HL-60 (cell line): ENCODE measurements around the gene STXBP3.

Source experiments
- CTCF ChIP-seq: IDR thresholded peaks from one replicate; pipeline ENCODE4 v1.5.1; 2011; ENCODE audit warnings: low read length, control low read depth, inconsistent platforms; ENCODE audit not compliant: insufficient read depth
- GABPA ChIP-seq: IDR thresholded peaks from 2 replicates; pipeline ENCODE4 v1.6.1; 2012; ENCODE audit warnings: low read depth
- POLR2AphosphoS5 ChIP-seq: IDR thresholded peaks from 2 replicates; pipeline ENCODE4 v1.6.1; 2012; ENCODE audit warnings: low read depth
- REST ChIP-seq: IDR thresholded peaks from 2 replicates; pipeline ENCODE4 v1.6.1; 2012; ENCODE audit warnings: low read depth; ENCODE audit not compliant: insufficient replicate concordance

DNA sequence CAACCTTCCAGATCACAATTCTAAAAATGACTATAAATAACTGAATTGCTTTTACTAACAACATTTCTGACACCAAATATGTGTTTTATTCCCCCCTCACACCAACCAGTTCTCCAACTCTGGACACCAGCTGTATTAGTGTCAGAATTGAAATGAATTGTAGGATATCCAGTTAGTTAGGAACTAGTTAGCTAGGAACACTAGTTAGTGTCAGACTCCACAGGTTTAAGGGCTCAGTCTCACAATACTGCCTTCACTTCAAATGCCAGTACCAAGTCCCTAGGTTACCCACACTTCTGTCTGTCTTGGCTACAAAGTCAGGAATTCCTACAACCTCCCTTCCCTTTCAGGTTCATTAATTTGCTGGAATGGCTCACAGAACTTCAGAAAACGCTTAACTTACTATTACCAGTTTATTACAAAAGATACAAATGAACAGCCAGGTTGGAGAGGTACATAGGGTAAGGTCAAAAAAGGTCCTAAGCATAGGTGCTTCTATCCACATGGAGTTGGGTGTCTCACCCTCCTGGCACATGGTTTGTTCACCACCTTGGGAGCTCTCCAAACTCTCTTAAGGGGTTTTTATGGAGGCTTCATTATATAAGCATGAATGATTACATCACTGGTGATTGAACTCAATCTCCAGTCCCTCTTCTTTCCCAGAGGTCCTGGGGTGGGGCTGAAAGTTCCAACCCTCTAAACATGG is 4.2 kb downstream of the STXBP3 start:
- no peak for TF ChIP-seq GABPA
- TF ChIP-seq CTCF = no peak
- no peak for TF ChIP-seq POLR2AphosphoS5
- no peak for TF ChIP-seq REST
